ENCODE results near the gene RAD51B.
"Not testable (repeated sequence)": the region's sequence is repeated elsewhere in the genome, so short reads cannot be mapped to it uniquely, and the experiment has no call there.

RAD51B gene

DNA sequence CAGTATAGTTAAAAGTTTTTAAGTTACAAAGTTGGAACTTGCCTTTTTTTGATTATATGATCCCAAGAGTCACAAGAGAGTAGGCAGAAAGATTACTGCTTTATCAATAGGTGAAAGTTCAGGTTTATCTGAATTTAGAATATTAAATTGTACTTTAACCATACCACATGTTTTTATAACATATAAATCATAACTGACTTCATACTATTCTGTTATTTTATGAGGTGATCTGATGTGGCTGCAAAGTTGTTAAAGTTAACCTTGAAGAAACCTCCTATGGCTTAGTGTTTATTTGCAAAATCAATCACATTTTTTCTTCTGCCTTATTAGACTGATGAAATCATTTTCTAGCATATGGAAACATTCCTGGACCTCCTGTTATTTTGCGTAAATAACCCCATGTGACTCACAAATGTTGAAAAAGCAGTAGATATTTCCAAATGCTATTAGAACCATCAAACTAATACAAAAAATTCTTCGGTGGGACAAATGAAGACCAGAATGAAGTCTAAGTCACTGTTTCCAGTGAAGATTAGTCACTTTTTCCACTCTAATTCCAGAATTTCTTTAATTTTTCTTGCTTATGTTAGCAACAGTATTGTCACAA lies 132.1 kb downstream of the RAD51B start:
- DNase-seq = no peak

DNA sequence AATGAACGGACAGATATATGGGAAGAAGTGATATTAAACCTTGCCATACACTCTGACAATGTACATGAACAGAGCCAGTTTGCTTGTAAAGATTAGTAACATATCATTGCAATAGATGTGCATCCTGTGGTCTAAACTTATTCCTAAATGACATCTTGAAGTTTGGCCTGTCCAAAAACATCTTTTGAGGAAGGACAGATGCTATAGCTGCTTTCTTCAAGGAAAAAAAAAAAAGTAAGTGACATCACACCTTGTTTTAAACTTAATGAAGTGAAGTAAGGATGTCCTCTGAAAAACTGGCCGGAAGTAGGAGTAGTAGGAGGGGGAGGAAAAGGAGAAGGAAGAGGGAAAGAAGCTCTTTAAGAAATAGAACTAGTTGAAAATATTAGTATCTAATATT lies 132.8 kb downstream of the RAD51B start:
- no peak for DNase-seq

DNA sequence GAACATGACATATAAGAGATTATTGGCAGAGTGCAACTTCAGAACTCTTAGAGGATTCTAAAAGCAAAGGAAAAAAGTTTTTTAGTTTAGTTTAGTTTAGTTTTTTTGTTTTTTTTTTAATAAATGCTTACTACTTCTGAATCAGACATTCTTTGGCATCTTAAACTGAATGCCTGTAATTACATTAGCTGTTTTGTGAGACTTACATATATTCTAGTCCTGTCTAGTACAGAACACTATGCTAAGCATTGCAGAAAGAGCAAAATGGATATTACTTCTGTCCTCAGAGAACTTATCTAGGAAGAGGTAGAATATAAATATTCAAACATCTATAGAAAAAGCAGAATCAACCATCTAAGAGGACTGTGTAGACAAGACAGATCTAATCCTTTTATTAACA lies 133.2 kb downstream of the RAD51B start:
- DNase-seq = no peak

DNA sequence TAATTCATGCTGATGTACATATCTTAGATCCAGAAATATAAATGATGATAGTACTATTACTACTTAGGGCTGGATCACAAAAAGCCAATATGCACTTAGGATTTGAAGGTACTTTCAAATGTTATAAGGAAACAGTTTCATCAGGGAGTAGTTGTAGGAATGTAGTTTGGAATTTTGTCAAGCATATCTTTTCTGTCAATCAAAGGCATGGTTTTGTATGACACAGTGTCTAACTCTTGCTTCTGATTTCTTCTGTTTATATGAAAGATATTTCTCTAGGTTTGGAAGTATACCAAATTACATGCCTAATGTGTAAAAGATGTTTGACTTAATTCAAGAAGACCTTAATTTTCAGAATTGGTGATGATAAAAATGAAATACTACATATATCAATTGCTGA lies 135.7 kb downstream of the RAD51B start:
- DNase-seq = no peak

DNA sequence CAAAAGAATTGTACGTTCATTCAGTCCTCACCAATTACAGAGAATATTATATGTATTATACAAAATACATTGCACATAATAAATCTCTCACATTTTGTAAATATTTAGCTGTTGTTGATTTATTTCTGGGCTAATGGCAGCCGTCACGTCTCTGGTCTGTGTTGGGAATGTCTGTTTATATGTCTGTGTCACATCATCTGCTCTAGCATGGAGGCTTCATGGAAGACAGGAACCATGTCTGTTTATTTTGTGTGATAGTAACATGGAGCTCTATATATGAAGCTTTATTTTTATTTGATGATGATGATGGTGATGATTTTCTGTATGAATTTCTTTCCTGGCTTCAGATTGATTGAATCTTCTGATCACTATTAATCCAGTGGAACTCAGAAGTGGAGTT lies 138.4 kb downstream of the RAD51B start:
- no peak for DNase-seq

DNA sequence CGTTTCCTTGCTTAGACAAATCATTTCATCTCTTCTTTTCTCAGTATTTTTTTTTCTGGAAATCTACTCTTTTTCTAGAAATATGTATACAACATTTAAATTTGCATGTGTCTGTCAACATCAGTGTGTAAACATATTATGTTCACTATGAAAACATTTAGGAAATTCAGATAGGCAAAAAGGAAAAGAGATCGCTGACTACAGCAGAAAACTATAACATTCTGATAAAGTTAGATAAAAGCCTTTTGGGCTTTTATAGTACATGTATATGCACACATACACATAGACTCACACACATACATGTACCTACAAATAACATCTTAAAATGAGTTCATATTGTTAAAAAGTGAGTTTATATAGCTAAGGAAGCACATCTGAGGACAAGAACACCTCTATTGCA lies 142.1 kb downstream of the RAD51B start:
- no peak for DNase-seq

DNA sequence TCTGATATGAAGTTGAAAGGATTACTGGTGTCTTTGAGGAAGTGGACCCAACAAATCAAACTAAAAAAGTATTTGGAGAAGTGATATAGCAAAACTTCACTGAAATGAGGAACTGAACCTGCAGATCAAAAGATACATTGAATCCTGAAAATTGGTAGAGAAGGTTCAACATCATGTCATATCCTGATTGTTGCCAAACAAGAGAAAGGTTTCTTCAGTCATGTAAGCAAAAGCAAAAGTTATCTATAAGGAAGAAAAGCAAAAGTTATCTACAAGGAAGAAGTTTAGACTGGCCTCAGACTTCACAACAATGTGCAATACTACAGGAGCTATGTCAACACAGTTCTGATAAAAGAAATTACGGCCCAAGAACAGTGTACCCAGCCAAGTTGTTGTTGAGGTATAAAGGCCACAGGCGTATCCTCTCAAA lies 142.7 kb downstream of the RAD51B start:
- no peak for DNase-seq

DNA sequence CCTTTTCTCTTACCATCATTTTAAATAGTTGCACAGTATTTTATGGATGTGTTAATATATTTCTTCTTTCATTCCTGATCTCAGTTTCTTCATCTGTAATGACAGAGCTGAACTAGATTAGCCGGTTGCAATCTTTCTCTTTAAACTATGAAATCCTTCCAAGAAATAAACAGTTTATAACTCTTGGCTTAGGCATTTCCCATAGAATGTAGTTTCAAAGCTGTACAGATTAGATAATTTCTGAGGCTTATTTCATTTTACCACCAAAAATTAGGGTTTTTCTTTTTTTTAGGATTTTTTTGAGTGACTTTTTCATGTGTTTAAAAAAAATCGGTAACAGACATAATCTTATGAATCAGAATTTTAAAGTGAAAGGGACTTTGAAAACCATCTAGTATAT lies 144.0 kb downstream of the RAD51B start:
- DNase-seq = no peak

DNA sequence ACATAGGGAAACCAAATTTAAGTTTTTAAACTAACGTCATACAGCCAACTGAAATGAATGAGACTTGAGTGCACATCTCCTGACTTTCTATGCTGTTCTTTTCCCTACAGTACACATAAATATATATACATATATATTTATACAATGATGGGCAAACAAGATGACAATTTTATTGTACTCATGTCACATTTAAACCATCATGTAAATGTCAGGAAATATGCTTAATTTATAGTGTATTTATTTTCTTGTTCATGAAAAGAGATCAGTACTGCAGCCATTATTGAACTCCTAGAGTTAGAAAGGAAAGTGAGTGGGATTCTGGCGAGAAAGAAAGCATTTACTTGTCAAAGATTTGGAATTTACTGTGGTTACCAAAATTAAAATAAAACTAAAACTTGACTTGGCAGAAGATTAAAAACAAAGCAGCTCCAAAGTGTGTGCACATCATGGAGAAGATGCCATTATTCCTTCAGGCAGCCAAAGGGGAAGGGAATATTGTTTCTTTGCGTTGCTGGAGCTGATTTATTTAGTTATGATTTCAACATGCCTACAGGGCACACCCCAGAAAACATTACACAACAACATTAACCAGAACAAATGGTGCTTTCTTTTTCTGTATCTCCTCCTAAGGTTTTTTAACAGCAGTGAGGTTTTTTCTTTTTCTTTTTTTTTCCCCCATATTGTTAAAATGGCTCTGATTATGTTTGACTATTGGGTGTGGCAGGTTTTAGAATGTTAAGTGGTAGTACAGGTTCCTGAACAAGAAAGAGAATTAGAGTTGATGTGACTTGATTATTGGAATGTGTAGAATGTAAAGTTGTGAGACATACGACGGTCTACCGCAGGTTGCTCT lies 144.6 kb downstream of the RAD51B start:
- no peak for DNase-seq

DNA sequence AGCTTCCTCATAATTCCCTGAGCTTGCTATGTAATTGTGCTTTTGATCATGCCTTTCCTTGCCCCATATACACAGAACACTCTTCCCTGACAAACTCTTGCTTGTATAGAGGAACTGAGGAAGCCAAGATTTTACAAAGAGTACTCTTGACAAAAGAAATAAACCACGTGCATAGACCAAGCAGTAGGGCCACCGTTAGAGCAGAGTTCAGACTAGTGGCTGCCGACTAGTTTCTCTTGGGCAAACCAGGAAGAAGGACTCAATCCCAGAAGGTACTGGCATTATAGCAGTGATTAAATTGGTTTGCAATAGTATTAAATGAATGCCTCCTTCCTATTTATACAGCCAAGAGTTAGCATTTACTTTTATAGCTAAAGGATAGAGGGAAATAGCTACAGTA lies 146.1 kb downstream of the RAD51B start:
- no peak for DNase-seq

DNA sequence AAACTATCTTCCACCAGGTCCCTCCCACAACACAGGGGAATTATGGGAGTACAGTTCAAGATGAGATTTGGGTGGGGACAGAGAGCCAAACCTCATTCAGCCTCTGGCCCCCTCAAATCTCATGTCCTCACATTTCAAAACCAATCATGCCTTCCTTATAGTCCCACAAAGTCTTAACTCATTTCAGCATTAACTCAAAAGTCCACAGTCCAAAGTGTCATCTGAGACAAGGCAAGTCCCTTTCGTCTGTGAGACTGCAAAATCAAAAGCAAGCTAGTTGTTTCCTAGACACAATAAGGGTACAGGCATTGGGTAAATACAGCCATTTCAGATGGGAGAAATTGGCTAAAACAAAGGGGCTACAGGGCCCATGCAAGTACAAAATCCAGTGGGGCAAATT lies 147.6 kb downstream of the RAD51B start:
- no peak for DNase-seq

DNA sequence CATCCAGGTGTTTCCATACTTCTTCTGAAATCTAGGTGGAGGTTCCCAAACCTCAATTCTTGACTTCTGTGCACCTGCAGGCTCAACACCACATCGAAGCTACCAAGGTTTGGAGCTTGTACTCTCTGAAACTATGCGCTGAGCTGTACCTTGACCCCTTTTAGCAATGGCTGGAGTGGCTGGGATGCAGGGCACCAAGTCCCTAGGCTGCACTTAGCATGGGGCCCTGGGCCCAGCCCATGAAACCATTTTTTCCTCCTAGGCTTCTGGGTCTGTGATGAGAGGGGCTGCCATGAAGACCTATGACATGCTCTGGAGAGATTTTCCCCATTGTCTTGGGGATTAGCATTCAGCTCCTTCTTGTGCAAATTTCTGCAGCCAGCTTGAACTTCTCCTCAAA lies 148.4 kb downstream of the RAD51B start:
- not testable (repeated sequence) for DNase-seq

DNA sequence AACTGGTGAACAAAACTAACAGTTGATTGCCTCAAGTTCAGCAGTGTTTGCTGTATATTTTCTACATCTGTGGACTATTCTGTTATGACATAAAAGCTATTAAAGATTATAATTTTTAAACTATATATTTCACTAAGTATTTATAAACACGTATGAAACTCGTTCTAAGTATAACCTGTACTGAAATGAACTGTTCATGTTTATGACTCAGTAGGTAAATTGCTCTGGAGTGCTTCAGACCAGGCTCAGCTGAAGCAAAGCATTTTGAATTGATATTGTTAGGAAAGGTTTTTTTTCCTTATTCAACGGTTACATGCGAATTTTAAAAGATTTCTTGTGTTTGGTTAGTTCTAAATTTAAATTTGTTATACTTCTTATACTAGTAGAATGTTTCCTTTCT lies 151.3 kb downstream of the RAD51B start:
- no peak for DNase-seq

DNA sequence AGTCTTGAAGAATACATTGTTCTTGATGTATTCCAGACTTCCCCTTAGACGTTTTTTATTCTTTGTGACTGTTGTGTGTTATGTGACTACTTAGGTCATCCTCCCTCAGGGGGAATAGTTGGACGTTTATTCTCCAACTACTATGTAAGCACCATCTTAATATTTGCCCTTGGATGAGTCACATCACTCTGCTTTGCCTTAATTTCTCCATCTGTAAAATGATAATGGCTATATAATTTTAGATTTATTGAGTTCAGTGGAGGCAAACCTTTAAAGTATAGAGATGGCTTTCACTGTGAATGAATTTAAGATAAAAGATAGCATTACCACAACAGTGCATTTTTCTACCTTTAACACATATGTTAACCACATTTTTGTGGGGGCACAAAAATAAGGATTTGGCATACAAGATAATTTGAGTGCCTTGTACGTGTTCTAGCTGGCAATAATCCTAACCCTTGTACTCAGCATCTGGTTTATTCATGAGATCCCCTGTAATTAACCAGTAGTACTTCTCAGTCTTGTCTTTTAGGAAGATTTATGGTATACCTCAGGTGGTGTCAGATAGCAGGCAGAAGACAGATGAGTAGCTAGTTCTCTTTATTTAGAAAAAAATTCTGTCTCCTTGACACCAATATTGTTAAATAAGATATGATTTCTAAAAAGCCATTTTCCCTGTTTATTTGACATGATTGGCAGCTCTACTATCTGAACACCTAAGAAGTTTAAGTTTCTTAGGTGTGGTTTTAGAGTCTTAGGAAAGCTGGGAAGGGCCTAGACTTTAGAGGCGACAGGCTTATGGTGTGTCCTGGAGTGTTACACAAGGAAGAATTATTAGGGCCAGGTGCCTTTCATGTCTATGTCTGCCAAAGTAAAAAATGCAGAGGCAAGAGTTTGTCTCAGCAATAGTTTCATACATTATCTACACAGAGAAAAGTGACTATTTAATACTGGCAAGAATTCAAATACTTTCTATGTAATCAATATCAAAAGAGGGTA lies 152.3 kb downstream of the RAD51B start:
- DNase-seq = no peak

DNA sequence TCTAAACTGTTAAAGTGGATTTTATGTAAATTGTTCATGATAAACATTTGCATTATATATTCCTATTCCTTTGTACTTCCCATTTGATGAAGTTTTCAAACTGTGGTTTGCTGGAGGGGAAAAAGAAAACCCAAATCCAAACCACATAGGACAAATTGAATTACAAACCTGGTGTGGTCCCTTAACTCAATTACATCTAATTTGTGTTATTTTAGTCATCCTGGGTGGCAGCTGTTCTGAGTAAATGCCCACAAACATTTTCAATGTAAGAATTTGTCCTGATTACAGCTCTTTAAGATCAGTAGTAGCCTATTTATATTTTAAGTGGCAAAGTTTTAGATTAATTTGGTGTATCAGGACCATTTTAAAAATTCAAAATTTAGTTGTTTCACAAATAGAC lies 153.9 kb downstream of the RAD51B start:
- no peak for DNase-seq

DNA sequence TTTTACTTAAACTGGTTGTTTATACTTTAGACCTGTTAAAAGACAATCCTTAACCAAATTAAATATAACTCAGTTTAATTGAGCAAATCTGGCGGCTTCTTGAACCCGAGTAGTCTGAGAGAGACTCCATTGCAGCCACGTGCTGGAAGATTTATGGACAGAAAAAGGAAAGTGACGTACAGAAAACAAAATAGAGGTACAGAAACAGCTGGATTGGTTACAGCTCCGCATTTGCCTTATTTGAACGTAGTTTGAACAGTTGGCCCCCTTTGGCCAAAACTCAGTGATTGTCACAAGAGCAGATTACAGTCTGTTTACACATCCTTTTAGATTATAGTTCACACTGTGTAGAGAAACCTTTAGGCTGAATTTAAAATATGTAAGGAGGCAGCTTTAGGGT lies 155.9 kb downstream of the RAD51B start:
- no peak for DNase-seq

DNA sequence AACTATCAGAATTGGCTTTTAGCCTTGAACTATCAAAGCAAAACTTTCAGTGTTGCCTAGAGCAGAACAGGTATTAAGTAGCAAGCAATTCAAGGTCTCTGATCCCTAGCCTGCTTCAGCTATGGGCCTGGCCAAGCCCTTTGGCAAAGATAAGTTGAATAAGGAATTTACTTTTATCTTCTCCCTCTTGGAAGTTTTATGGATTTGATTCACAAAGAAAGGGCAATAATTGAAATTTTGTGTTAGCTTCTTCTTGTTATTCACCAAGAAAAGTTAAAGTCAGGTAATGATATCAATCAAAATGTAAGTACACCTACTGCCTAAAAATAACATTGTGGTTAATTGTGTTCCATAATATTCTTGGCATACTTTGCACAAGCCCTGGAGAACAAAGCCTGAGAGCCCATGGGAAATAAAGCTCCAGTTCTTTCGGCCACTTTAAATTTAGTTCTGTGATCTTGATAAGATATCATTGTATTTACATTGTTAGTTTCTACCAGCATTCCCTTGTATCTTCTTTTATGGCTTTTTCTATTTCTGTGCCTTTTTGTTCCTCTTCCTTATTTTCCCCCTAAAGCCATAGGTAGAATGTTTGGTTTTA lies 158.0 kb downstream of the RAD51B start:
- DNase-seq = no peak

DNA sequence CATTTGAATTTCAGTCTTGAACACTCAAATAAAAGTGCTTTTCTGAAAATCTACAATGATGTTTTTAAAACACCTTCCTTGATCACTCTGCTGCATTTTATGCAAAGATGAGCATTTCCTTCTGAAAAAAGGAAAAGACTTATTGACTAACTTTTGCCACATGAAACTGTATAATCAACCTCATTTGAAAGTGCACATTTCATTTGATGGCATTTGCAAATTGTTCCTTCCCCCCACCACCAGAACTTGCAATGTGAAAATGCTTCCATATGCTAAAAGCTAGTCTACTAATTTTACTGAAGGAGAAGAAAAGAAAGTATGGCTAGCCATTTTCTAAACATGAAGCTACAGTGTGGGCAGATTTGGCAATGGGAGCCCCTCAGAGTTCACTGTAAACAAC lies 159.2 kb downstream of the RAD51B start:
- no peak for DNase-seq

DNA sequence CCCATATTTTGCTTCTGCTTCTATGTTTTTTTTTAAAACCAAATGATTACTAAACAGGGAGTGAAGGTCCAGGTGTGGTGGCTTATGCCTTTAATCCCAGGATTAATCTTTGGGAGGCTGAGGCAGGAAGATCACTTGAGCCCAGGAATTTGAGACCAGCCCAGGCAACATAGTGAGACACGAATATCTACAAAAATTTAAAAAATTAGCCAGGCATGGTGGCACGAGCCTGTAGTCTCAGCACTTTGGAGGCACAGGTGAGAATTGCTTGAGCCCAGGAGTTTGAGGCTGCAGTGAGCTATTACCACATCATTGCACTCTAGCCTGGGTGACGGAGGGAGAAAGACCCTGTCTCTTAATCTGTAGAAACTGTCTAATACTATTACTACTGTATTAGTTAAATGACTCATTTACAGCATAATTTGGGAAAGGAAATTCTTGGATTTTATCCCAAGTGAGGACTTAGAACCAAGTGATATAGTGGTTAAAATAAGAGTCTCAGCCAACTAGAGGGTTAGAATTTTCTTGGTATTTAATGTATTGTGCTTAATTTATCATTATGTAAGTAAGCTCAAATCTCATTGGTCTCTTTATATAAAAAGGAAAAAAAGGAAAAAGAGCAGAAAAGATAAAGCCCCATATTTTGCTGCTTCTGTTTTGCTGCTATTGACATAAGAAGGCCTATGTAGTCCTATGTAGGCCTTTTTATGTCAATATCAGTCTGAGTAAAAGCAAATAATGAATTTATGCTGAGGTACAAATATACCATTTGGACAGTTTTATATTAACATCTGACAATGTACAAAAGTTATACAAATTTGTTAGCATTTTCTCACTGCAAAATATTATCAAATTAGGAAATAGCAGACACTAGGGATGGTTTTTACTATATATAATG lies 163.4 kb downstream of the RAD51B start:
- no peak for DNase-seq

DNA sequence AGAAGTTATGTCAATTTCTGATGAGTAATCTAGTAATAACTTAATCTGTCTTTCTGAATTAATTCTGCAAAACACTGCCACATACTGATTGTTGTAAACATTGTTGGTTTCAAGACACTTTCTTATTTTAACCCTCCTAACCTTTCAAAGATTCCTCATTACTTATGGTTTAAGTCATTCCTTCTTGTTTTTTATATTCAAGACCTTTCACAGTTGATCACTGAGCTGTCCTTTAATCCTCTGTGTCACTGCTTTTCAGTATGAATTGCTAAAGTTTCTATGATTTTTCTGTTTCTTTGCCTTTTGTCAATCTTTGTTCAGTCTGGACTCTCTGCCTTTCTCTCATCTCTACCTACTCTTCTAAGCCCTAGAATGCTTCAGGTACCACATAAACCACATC lies 164.7 kb downstream of the RAD51B start:
- no peak for DNase-seq

DNA sequence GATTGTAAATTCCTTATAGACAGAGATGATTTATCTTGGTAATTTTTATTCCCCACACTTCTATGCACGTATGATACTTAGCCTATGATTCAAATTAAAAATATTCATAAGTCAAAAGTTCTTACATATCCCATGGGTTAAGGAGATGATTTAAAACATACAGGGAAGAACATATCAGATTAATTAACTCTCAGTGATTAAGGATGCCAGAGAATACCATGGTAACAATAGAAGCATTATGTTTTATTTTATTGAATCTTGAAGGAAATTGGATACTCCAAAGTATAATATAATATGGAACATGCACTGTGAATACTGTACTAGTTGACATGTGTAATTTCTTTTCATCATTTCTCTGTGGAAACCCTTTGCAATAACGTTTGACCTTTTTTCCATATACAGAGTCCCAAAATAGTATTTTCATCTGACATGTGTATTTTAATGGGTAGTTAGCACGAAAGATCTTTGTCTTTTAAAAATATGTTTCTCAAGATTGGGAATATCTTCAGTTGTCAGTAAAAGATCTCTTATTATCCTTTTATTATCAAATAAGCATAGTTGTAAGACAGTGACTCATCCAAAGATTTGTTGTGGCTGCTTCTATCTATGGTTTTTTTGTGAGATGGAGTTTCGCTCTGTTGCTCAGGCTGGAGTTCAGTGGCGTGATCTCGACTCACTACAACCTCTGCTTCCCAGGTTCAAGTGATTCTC lies 166.7 kb downstream of the RAD51B start:
- DNase-seq = no peak
